ENCODE data around the gene LRRC37A3.
"Not testable (repeated sequence)": the region's sequence is repeated elsewhere in the genome, so short reads cannot be mapped to it uniquely, and the experiment has no call there.

- not testable (repeated sequence) for TF ChIP-seq CTCF, POLR2AphosphoS5 (IDR thresholded peaks at IDR 0.05)
Observed at GRCh38 chr17:64834060-64834459, 85.2 kb downstream of the LRRC37A3 start.

Measured in gastroesophageal sphincter (tissue), 3 donors.